Mononuclear cell (primary cell): ENCODE results near the gene SLC7A1. TPM values are rescaled to one million over a fixed set of nuclear protein-coding genes. Genes with fewer than 3 reads are reported as not detected.

Experiments used
- H3K27me3 ChIP-seq: 2 replicates; pipeline ENCODE4 v1.6.0; 2011; ENCODE audit warnings: low read length, control low read depth; ENCODE audit not compliant: insufficient read depth
- H3K4me1 ChIP-seq: 2 replicates; pipeline ENCODE4 v1.5.1; 2011; ENCODE audit warnings: mild to moderate bottlenecking, low read length, control low read depth; ENCODE audit not compliant: insufficient read depth
- H3K4me3 ChIP-seq: 2 replicates; pipeline ENCODE4 v1.5.1; 2011; ENCODE audit warnings: mild to moderate bottlenecking, low read length, moderate library complexity
- H3K9me3 ChIP-seq: 2 replicates; pipeline ENCODE4 v1.5.1; 2011; ENCODE audit warnings: low read depth, mild to moderate bottlenecking, control low read depth, low read length
- total RNA-seq: library from RNA; depleted of rRNA; stranded (reverse); fragments of >200 nt; gene quantifications from one replicate; pipeline ENCODE4 v1.2.3, GENCODE V29; 2012

The SLC7A1 gene
- total RNA-seq, 1 donor: 4.9 TPM

- Histone ChIP-seq H3K4me1 (peaks cover 4% of the 10 kb centered on the region), H3K4me3 (no peak overlapping the region)
These were observed 122.3 kb downstream of the SLC7A1 start for GRCh38 chr13:29473166-29473565.

GRCh38 chr13:29472332-29472961, 123.0 kb downstream of the SLC7A1 start:
- H3K9me3 ChIP-seq: no peaks in the 10 kb centered on the region
- no peak overlapping the region for H3K4me3 ChIP-seq
- peaks cover 4% of the 10 kb centered on the region for H3K4me1 ChIP-seq
- H3K27me3 ChIP-seq: no peaks in the 10 kb centered on the region

More at GRCh38 chr13:29473166-29473565, 122.3 kb downstream of the SLC7A1 start:
- Histone ChIP-seq H3K9me3 (no peaks in the 10 kb centered on the region), H3K27me3 (no peaks in the 10 kb centered on the region)

GRCh38 chr13:29471551-29471950, 123.9 kb downstream of the SLC7A1 start:
- H3K4me1 ChIP-seq: peaks cover 4% of the 10 kb centered on the region
- H3K4me3 ChIP-seq: no peak overlapping the region
- H3K9me3 ChIP-seq: no peaks in the 10 kb centered on the region
- H3K27me3 ChIP-seq: no peaks in the 10 kb centered on the region

GRCh38 chr13:29465741-29466293, 129.7 kb downstream of the SLC7A1 start:
- Histone ChIP-seq H3K9me3 (no peaks in the 10 kb centered on the region), H3K4me3 (no peak overlapping the region), H3K4me1 (no peaks in the 10 kb centered on the region), H3K27me3 (no peaks in the 10 kb centered on the region)

GRCh38 chr13:29464105-29464679, 131.3 kb downstream of the SLC7A1 start:
- H3K4me3 ChIP-seq: no peak overlapping the region
- H3K27me3 ChIP-seq: peaks cover 2% of the 10 kb centered on the region
- no peaks in the 10 kb centered on the region for H3K9me3 ChIP-seq
- H3K4me1 ChIP-seq: no peaks in the 10 kb centered on the region

- H3K4me3 ChIP-seq: no peak overlapping the region
- no peaks in the 10 kb centered on the region for H3K9me3 ChIP-seq
- no peaks in the 10 kb centered on the region for H3K4me1 ChIP-seq
- H3K27me3 ChIP-seq: peaks cover 2% of the 10 kb centered on the region
These were observed 135.6 kb downstream of the SLC7A1 start for GRCh38 chr13:29459813-29460355.
